ENCODE data around the gene HS6ST2.
"Not testable (repeated sequence)": the region's sequence is repeated elsewhere in the genome, so short reads cannot be mapped to it uniquely, and the experiment has no call there.

The HS6ST2 gene

GRCh38 chrX:132883358-132883915 lies 75.0 kb downstream of the HS6ST2 start:
- no peak overlapping the region for H3K27ac Mint-ChIP-seq

DNA sequence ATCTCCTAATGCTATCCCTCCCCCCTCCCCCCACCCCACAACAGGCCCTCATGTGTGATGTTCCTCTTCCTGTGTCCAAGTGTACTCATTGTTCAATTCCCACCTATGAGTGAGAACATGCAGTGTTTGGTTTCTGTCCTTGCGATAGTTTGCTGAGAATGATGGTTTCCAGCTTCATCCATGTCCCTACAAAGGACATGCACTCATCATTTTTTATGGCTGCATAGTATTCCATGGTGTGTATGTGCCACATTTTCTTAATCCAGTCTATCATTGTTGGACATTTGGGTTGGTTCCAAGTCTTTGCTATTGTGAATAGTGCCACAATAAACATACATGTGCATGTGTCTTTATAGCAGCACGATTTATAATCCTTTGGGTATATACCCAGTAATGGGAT lies 77.7 kb downstream of the HS6ST2 start:
- H3K4me1 Mint-ChIP-seq; H3K4me3 Mint-ChIP-seq; H3K36me3 Mint-ChIP-seq; H3K9me3 Mint-ChIP-seq; H3K27ac Mint-ChIP-seq; DNase-seq (ENCODE audit: low spot score in 2 of 2); ATAC-seq: not testable (repeated sequence)

More at GRCh38 chrX:132883358-132883915, 75.0 kb downstream of the HS6ST2 start:
- Mint-ChIP-seq H3K9me3 (no peaks in the 10 kb centered on the region), H3K36me3 (no peaks in the 10 kb centered on the region), H3K4me1 (no peaks in the 10 kb centered on the region), H3K4me3 (no peak overlapping the region)
- no peak for DNase-seq (ENCODE audit: low spot score in 2 of 2)
- ATAC-seq = no peak

GRCh38 chrX:132877954-132878536 lies 80.4 kb downstream of the HS6ST2 start:
- Mint-ChIP-seq H3K4me1 (no peaks in the 10 kb centered on the region), H3K9me3 (no peaks in the 10 kb centered on the region), H3K27ac (no peak overlapping the region), H3K36me3 (no peaks in the 10 kb centered on the region), H3K4me3 (no peak overlapping the region)
- DNase-seq (ENCODE audit: low spot score in 2 of 2) (no peak), ATAC-seq (no peak)

- ATAC-seq (no peak), DNase-seq (ENCODE audit: low spot score in 2 of 2) (no peak)
- no peaks in the 10 kb centered on the region for H3K36me3 Mint-ChIP-seq
- no peak overlapping the region for H3K4me3 Mint-ChIP-seq
- no peaks in the 10 kb centered on the region for H3K9me3 Mint-ChIP-seq
- H3K4me1 Mint-ChIP-seq = no peaks in the 10 kb centered on the region
- H3K27ac Mint-ChIP-seq = no peak overlapping the region
Observed at GRCh38 chrX:132876523-132877338, 81.7 kb downstream of the HS6ST2 start.

DNA sequence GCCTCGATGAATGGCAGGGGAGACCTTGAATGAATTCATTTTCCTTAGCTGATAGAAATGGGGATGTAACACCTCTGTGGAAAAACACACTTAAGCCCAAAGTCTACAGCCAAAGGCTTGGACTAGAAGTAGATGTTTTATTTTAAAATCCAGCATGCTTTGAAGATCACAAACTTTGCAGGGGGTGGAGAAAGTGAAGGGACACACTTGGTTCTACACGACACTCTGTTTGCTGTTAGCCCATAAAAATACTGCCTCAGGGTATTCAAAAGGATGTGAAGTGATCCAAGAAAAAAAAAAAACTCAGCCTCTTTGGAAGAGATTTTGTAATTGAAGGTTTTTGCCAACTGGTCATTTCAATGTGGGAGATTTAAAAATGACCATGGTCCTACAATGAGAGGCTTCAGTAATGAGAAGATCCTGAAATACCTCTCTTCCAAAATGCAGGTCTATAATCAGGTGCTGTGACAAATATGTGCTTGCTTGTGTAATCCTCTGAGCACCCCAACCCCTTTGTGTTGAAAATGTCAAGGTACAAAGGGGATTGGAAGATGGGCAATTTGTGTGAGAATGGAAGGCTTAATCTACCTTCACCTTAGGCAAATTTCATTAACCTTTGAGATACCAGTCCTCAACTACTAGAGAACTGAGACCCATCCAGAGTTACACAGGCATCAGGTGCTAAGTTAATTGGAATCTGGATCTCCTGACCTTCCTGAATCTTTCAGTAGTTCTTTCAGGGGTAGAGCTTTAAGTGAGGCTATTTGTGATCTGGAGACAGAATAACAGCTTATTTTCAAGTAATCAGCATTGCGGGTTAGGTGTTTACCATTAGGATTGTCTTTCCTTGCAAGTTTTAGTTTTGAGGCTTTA lies 82.5 kb downstream of the HS6ST2 start:
- H3K9me3 Mint-ChIP-seq = no peaks in the 10 kb centered on the region
- no peak overlapping the region for H3K4me3 Mint-ChIP-seq
- H3K27ac Mint-ChIP-seq = no peak overlapping the region

DNA sequence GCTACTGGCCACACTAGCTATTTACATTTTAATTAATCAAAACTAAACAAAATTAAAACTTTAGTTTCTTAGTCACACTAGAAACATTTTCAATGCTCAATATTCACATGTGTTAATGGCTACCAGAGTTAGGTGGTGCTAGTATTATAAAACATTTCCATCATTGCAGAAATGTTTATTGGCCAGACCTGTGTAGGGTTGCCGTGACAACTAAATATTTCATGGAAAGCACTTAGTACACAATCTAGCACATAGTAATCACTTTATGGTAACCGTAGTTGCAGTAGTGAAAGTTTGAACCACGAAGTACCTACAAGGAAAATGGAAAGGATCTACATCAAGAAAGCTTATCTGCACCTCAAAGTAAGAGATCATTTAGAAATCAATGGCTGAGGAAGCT lies 95.9 kb downstream of the HS6ST2 start:
- peaks cover 20% of the 10 kb centered on the region for H3K4me1 Mint-ChIP-seq

More for the DNA sequence above, 82.5 kb downstream of the HS6ST2 start:
- ATAC-seq = no peak
- no peaks in the 10 kb centered on the region for H3K36me3 Mint-ChIP-seq
- no peak for DNase-seq (ENCODE audit: low spot score in 2 of 2)
- no peaks in the 10 kb centered on the region for H3K4me1 Mint-ChIP-seq

GRCh38 chrX:132861076-132861475 lies 97.4 kb downstream of the HS6ST2 start:
- peaks cover 23% of the 10 kb centered on the region for H3K4me1 Mint-ChIP-seq
- no peaks in the 10 kb centered on the region for H3K36me3 Mint-ChIP-seq
- H3K9me3 Mint-ChIP-seq = peaks cover 4% of the 10 kb centered on the region
- ATAC-seq (no peak), DNase-seq (ENCODE audit: low spot score in 2 of 2) (no peak)
- H3K4me3 Mint-ChIP-seq = no peak overlapping the region
- H3K27ac Mint-ChIP-seq = no peak overlapping the region

More for the DNA sequence above, 95.9 kb downstream of the HS6ST2 start:
- Mint-ChIP-seq H3K27ac (no peak overlapping the region), H3K4me3 (no peak overlapping the region), H3K36me3 (no peaks in the 10 kb centered on the region), H3K9me3 (peaks cover 4% of the 10 kb centered on the region)
- ATAC-seq = no peak
- DNase-seq (ENCODE audit: low spot score in 2 of 2) = no peak

DNA sequence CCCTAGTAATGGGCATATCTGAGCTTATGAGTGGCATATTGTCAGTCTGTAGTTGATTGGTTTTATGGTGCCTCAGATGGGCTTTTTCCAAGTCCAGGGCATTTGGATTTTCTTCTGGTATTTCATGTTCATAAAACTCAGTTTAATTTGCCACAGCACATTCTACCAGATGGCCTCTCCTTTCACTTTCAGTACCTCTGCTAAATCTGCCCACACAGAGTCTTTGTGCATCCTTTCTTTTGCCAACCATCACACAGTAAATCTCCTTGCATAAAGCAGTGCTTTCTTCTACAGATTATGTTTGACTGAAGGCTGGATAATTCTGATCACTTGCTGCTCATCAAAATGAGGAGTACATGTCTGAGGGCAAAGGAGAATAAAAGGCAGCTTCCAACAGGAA lies 98.2 kb downstream of the HS6ST2 start:
- no peak for ATAC-seq
- Mint-ChIP-seq H3K27ac (no peak overlapping the region), H3K36me3 (no peaks in the 10 kb centered on the region), H3K9me3 (peaks cover 4% of the 10 kb centered on the region), H3K4me1 (peaks cover 23% of the 10 kb centered on the region), H3K4me3 (no peak overlapping the region)
- DNase-seq (ENCODE audit: low spot score in 2 of 2) = no peak

DNA sequence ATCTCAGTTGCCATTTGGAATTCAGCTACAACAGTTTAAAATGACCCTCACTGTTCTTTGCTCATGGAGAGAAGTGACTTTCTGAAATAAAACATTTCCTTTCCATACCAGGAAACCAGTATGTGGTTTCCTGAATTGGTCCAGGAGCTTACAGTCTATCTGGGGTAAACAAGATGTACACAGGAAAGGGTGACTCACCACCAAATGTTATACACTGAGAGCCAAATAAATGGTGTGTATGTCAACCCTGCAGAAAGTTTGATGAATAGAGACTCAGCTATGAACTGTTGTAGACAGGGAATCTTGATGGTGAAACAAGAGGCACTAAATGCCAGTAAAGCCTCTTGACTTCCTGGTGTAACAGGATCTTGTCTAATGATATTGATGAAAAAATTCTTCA lies 100.4 kb downstream of the HS6ST2 start:
- H3K9me3 Mint-ChIP-seq = peaks cover 4% of the 10 kb centered on the region
- H3K4me1 Mint-ChIP-seq = peaks cover 23% of the 10 kb centered on the region
- no peaks in the 10 kb centered on the region for H3K36me3 Mint-ChIP-seq
- no peak overlapping the region for H3K27ac Mint-ChIP-seq
- no peak overlapping the region for H3K4me3 Mint-ChIP-seq
- no peak for DNase-seq (ENCODE audit: low spot score in 2 of 2)
- peak; percentile 52 for ATAC-seq

- peaks cover 23% of the 10 kb centered on the region for H3K4me1 Mint-ChIP-seq
- peaks cover 4% of the 10 kb centered on the region for H3K9me3 Mint-ChIP-seq
- no peak overlapping the region for H3K27ac Mint-ChIP-seq
- H3K4me3 Mint-ChIP-seq = no peak overlapping the region
- no peaks in the 10 kb centered on the region for H3K36me3 Mint-ChIP-seq
- no peak for DNase-seq (ENCODE audit: low spot score in 2 of 2)
- no peak for ATAC-seq
Observed at GRCh38 chrX:132855780-132856341, 102.6 kb downstream of the HS6ST2 start.

DNA sequence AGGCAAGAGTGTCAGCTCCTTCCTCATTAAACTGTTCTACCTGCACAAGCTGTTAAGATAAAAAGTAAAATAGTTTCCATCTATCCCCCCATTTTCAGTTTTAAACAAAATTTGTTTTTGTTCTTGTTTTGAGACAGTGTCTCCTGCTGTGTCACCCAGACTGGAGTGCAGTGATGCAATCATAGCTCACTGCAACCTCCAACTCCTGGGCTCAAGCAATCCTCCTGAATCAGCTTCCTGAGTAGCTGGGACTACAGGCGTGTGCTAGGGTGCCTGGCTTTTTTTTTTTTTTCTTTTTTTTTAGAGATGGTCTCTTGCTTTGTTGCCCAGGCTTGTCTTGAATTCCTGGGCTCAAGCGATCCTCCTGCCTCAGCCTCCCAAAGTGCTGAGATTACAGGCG lies 105.4 kb downstream of the HS6ST2 start:
- DNase-seq (ENCODE audit: low spot score in 2 of 2) (no peak), ATAC-seq (no peak)
- H3K4me1 Mint-ChIP-seq = peaks cover 7% of the 10 kb centered on the region
- no peak overlapping the region for H3K4me3 Mint-ChIP-seq
- H3K9me3 Mint-ChIP-seq = no peaks in the 10 kb centered on the region
- no peak overlapping the region for H3K27ac Mint-ChIP-seq
- H3K36me3 Mint-ChIP-seq = no peaks in the 10 kb centered on the region

DNA sequence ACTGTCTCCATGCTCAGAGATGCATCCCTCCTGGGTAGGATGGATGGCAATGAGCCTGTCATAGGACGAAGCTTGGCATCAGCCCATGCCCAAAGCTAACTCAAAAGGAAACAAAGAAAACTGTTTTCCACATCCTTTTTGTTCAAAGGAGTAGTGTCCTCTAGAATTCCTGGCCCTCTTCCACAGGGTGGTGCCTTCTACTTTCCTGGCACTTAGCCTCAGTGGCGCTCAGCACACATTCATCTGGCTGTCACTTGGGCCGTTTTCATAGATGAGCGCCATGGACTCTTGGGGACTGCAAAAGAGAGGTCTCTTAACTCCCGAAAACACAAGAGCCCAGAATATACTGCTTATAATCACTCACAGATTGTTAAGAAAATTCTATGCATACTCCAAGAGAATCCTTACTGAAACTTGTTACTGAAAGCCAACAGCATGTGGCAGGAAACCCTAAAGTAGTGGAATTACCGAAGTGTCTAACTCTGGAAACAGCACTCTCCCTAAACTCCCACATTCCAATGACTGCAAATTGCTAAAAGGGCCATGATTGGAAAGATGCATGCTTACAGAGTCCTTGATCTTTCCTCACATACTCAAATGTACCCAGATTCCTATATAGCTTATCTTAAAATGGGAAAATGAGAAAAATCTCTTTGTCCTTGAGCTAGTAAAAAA lies 110.0 kb downstream of the HS6ST2 start:
- no peaks in the 10 kb centered on the region for H3K36me3 Mint-ChIP-seq
- H3K27ac Mint-ChIP-seq = no peak overlapping the region
- DNase-seq (ENCODE audit: low spot score in 2 of 2) = no peak
- no peaks in the 10 kb centered on the region for H3K9me3 Mint-ChIP-seq
- ATAC-seq = no peak
- no peaks in the 10 kb centered on the region for H3K4me1 Mint-ChIP-seq
- no peak overlapping the region for H3K4me3 Mint-ChIP-seq

DNA sequence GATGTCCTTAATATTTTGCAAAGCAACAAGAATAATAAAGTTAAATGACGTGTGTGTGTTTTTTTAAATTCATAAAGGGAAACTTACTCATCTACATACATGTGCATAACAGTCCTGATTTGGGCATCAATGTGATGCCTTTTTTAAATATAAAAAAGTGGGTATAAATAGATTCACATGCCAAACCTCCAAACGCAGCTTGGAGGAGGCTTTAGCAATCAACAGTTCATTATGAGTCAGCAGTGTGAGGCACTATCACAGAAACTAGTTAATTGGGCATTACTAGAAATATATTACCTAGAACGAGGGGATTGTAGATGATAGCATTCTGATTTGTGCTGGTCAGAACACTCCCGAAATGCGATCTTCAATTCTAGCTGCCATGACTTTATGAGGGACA lies 115.1 kb downstream of the HS6ST2 start:
- Mint-ChIP-seq H3K4me1 (no peaks in the 10 kb centered on the region), H3K36me3 (no peaks in the 10 kb centered on the region), H3K4me3 (no peak overlapping the region), H3K9me3 (no peaks in the 10 kb centered on the region), H3K27ac (no peak overlapping the region)
- ATAC-seq = no peak
- DNase-seq (ENCODE audit: low spot score in 2 of 2) = no peak

DNA sequence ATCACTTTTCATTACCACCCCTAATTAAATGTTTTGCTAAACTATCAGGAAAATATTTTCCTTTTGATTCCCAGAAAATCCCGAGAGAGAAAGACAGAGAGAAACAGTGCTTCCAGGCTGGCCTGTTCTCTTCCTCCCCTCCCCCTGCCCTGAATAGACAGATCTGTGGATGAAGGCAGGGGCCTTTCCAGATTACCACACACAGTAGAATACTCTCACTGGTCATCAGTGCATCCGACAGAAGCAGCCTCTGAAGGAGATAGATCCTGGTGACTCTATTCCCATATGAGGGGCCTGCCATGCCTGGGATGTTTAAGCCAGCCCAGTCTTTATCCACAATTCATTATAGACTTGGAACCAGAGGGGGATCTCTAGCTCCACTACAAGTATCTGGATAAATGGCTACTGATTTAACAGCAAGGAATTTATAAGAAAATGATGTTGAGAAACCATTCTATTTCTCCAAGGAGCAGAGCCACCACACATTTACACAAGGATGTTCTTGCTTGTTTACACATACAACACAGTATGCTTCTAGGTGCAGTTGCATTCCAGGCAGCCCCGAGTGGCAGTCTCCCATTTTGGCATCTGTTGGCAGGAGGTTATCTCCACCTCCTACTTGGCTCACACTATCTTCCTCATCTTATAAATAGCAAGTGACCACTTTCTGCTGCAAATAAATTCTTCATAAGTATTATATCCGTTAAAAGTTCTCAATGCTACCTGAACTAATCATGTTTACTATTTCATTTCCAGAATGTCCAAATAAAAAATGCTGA lies 115.8 kb downstream of the HS6ST2 start:
- H3K36me3 Mint-ChIP-seq = no peaks in the 10 kb centered on the region
- ATAC-seq (no peak), DNase-seq (ENCODE audit: low spot score in 2 of 2) (no peak)
- no peaks in the 10 kb centered on the region for H3K4me1 Mint-ChIP-seq
- H3K27ac Mint-ChIP-seq = no peak overlapping the region
- H3K9me3 Mint-ChIP-seq = no peaks in the 10 kb centered on the region
- no peak overlapping the region for H3K4me3 Mint-ChIP-seq
